Amniotic stem cell (primary cell): Measurements from ENCODE around the gene PSEN2.
"Not testable (repeated sequence)": the region's sequence is repeated elsewhere in the genome, so short reads cannot be mapped to it uniquely, and the experiment has no call there.

Source experiments
- DNase-seq: peaks from one replicate; lab custom pipeline; 2025; lab: John Stamatoyannopoulos, UW

PSEN2 gene

GRCh38 chr1:226916497-226916896 is 46.1 kb downstream of the PSEN2 start:
- DNase-seq: no peak

- DNase-seq: no peak
Measured at GRCh38 chr1:226919587-226919986, 49.2 kb downstream of the PSEN2 start.

- DNase-seq: no peak
Measured at GRCh38 chr1:226919995-226920394, 49.6 kb downstream of the PSEN2 start.

DNA sequence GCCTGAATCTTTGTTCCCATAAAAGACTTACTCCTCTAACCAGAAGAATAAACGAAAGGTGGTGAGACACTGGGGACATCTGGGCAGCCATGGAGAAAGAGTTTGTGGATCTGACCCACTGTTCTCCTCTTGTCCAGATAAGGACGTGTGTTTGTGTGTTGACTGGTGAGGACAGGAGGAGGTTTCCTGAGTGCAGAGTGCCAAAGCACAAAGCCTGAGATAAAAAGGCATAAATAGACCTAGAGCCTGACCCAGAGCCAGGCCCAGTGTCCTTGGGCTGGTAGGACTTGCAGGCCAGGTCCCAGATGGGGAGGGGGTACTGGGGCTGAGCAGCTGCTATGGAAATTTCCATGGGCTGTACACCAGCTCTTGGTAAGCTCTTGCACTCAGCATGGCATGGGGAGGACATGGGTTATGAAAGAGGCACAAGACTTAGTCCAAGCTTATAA is 50.1 kb downstream of the PSEN2 start:
- no peak for DNase-seq

DNA sequence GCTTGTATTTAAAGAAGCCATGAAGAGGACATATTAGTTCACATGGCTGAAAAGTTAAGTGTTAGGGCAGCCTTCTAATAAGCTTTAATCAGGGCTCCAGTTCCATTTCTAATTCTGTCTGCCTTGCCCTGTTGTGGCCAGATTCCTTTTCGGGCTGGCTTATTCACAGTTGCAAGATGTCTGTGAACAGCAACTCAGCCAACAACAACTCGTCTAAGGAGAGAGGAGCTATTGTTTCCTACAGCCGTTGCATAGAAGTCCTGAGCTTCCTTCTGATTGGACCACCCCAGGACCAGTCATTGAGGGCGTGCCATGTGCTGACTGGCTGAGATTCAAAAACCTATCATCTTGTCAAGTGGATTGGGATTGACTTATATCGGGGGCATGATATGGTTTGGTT is 51.1 kb downstream of the PSEN2 start:
- no peak for DNase-seq

GRCh38 chr1:226929260-226930111 is 59.1 kb downstream of the PSEN2 start:
- not testable (repeated sequence) for DNase-seq

DNA sequence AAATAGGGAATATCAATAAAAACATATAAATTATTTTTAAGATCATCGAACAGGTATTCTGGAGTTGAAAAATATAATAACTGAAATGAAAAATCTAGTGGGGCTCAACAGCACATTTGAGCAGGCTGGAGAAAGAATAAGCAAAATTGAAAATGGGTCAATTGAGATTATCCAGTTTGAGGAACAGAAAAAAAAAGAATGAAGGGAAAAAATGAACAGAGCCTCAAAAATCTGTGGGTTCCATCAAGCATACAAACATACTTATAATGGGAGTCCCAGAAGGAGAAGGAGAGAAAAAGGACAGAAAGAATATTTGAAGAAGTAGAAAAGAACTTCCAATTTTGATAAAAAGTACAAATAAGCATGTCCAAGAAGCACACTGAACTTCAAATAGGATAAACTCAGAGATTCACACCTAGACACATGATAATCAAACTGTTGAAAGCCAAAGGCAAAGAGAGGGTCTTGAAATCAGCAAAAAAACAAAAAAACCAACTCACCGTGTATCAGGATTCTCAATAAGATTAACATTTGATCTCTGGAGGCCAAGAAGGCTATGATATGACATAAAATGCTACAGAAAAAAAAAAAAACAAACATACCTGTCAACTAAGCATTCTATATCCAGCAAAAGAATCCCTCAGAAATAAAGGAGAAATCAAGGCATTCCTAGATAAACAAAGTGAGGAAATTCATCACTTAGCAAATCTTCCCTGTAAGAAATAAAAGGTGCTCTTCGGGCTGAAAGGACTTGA is 64.2 kb downstream of the PSEN2 start:
- no peak for DNase-seq

GRCh38 chr1:226937940-226938725 is 67.7 kb downstream of the PSEN2 start:
- no peak for DNase-seq

- DNase-seq: no peak
Measured at GRCh38 chr1:226938903-226939437, 68.6 kb downstream of the PSEN2 start.

DNA sequence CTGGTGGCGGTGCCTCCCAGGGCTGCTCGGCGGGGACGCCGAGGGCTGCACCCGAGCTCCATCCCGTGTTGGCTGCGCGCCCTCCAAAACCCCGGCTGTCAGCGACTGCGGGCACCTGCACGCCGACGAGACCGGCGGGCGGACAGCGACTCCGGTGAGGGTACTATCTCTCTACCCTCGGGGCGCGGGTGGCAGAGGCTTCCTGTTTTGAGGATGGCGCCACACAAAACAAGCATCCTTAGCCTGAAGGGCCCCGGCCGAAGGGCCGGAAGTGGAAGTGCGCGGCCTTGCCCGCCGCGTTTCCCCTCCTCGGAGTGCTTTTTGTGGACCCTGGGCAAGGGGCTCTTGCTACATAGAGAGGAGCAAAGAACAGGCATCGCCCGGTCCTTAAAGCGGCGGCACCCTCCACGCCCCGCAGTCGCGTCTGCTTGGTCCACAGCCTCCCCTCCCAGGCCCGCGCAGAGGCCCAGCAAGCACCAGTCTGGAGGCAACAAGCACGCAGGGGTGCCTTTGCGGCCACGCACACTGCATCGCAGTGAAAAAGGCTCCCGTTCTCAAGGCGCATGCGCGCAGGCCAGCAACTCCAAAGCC is 69.1 kb downstream of the PSEN2 start:
- DNase-seq: peak; percentile 22

DNA sequence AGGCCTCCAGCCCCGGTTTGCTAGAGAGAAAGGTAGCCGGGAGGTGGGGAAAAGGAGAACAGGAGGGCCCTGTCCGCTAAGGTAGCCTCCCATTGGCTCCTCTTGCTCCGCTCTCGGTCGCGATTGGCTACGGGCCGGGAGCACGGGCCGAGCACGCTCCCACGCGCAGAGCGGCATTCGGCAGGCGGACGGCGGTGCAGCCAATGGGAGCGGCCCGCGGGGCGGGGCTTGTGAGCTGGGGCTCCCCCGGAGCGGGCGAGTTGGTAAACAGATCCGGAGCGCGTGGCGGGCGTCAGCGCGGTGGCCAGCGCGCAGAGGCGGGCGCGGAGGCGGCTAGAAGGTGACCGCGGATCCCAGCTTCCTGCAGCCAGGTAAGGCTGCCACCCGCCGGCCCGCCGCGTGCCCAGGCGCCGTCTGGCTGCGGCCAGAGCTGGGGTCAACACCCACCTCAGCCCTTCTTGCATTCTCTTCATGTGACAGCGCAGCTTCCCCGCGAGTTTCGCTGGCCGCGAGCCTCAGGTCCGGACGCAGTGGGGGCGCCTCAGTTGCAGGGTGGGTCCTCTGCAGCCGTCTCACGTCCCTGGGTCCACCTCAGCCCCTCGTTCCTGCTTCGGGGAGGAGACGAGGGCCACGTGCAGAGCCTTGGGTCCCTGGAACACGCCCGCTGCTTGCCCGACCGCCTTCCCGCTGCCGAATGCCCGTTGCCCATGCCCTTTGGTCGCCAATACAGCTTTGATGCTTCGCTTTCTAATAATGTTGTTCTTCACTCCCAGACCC is 69.8 kb downstream of the PSEN2 start, which contains the start of gene COQ8A:
COQ8A (plus strand) TSS at position 266 of the 777 bp plus-strand sequence. CDS start 21,092 bp downstream, outside the sequence.
- peak; percentile 97 for DNase-seq

- DNase-seq: no peak
Measured at GRCh38 chr1:226940806-226941067, 70.3 kb downstream of the PSEN2 start.

- DNase-seq: no peak
Measured at GRCh38 chr1:226942392-226942791, 72.0 kb downstream of the PSEN2 start.

DNA sequence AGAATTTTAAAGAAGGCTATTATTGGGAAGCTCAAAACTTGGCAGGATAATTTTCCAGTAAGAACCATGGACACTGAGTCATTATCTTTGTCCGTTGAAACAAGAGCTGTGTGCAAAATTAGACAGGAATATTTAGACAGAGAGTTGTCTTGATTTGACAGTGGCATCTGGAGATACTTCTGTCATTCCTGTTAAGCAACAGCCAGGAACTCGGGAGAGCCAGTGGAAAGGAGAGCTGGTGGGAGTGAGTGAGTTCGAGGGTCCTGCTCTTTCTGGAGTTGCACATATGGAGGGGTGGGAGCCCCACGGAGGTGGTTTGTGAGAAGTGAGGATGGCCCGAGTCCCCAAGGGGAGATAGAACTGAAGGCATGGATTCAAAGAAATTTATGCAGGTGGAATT is 72.7 kb downstream of the PSEN2 start:
- no peak for DNase-seq

DNA sequence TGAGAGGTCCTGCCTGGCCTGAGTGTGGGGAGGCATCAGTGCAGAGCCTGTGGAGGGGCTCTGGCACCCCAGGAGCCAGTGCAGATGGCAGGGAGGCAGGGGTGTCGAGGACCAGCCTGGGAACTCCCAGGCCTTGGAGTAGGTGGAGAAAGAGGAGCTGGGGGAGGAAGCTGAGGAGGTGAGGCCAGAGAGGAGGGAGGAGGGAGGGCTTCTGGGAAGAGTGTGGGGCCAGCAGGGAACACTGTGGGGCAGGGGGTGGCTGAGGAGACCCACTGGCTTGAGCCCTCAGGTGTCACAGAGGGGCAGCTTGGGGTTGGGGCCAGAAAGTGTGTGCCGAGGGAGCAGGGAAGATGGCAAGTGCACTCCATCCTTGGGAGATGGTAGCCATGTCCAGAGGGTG is 73.5 kb downstream of the PSEN2 start:
- no peak for DNase-seq

DNA sequence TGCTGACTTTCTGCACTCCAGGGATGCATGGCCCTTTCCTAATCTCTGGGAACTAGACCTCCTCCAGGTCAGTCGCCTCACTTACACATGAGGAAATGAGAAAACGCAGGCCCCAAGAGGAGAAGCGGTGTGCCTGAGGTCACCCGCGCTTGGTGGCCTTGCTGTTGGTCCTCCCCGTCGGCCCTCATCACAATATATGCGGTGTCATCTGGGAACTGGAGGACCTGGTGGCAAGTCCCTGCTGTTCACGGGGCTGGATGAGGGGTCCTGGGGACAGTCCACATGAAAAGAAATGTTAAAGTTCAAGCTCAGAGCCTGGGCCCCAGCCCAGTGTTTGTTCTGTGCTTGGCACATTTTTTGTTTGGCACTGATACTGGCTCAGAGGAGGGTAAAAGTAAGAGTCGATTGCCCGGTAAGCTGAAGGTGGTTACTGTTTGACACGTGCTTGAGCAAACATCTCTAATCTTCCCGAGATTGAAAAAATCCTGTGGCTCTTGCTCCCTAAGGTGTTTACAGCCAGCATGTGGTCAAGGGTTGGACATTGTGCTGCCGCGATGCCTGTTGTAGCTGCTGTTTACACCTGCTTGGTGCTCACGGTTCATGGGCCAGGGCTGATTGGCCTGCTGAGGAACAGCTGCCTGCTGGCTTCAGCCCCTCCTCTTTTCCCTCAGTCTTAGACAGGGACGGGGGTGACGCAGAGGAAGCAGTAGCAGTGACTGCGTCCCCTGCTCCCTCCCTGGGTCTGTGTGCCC is 74.9 kb downstream of the PSEN2 start:
- DNase-seq: no peak
